ENCODE measurements around the gene GRIK2.

The GRIK2 gene

DNA sequence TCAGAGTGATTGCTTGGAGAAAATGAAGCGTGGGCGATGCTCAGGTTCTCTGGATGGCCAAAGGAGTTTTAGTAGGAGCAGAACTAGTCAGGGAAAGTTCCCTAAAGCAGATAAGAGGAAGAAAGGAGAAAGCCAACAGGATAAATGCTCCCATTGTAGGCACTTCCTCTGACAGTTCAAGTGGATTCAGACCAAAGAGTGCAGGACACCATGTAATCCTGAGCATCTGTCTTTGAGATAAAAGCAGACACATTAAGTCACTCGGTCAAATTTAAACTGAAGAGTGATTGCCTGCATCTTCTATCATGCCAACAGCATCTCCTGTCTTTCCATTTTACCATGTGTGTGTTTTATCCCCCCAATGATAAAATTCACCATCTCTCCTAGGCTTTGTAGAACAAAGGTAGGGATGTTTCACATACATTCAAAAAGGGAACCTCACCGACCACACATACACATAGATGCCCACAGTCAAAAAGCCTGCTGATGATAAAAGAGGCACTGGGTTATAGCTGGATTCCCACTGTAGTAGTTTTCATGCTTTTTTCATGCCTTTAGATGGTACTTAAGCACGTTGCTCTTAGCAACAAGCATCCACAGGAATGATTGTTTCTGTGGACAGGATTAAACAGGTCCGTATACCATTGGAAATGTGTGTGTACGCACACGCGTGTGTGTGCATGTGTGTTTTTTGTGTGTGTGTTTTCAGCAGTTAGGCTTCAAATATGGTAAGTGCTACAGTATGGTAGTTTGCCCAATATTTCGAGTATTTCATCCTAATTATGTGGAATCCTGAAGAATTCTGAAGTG lies 7.0 kb downstream of the GRIK2 start:
- DNase-seq, result no peak

DNA sequence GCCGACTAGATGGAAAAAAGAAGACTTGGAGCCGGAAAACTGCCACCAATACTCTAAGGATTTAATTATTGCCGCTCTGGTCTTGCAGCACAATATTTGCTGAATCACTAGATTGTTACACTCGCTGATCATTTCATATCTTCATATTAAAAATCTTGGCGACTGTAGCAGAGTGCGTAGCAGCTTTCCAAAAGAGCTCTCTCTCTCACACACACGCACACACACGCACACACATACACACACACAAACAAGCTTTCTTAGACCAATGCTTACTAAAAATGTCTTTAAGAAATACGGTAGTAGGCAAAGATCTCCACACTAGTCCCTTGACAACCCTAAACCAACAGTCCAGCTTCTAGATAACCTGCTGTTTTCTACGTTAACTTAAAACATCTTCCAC lies 7.7 kb downstream of the GRIK2 start:
- no peak for DNase-seq

DNA sequence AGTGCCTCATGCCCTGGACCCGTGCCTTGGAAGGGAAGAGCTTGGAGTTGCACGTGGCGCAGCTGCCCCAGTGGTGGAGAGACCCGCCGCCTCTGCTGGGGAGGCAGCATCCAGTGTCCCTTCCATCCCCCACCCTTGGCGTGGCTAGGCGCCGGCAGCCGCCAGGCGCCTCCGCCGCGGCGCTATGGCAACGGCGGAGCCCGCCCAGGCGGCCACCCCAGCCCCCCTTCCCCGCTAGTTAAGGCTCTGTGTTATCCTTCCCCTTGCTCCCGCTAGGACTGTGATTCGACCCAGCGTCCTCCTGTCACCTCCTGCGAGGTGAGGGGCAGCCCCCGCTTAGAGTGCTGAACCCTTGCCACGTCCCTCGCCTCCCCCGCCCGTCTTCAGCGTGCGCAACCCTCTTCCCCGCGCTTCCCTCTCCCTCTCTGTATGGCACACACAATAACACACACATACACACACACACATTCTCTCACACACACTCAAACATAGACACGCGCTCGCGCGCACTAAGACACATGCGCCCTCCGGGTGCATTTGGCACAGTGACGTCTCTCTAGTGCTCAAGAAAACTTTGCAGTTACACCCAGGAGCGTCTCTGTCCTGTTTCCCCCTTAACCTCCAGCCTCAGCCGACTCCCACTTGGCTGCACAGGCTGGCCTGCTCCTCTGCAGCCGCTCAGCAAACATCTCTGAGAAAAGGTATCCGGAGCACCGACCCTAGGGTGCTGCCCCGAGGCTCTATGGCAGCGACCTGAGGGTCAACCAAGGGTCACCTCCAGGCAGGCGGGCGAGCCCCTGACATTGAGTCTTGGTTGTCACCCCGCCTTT lies 8.5 kb downstream of the GRIK2 start:
- DNase-seq, result no peak

DNA sequence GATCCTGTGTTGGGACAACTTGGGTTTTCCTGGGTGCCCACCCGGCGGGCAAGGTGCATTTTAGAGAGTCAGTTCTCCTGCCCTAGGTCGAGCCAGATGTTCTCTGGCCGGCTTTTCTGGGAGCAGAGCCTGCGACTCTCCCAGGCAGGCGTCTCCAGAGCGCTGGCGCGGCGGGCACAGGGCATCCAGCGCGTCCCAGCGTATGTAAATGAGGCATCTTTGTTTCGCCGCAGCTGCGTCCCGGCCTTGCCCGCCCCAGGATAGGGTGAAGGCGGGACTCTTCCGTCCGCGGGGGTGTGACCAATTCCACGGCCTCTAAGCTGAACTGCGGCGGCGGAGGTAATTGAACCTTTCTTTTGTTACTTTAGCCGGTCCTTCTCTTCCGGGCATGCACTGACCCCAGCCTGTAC lies 9.1 kb downstream of the GRIK2 start:
- DNase-seq, result no peak

DNA sequence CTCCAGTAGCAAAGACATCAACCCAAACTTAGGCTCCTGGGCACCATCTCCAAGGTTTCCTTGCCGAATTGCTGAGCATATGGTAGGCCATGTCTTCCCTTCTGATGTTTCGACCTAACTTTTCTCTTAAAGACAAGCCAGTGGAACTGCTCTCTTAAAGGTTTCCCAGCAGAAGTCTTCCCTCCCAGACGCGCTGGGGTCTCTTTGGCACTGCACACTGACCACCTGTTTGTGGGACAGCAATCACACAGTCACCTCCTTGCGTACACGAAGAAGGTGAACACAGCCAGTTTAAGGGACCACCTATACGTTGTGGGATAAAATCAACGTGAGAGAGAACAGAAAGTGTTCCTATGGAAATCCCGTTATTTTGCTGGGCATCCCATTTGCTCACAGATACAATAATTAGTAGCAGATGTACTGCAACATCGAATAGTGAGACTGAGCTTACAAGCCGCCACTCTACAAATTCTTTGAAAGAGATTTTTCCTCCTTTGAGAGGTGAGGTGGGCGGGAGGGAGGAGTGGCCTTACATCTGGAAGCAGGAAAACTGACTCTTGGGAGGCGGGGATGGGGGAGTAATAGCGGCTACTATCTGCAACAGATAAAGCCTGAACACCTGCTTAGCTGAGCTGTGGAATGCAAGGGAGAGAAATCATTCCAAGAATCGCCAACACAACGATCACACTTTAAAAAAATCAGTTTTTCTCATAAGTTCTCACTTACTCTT lies 9.9 kb downstream of the GRIK2 start:
- no peak for DNase-seq

DNA sequence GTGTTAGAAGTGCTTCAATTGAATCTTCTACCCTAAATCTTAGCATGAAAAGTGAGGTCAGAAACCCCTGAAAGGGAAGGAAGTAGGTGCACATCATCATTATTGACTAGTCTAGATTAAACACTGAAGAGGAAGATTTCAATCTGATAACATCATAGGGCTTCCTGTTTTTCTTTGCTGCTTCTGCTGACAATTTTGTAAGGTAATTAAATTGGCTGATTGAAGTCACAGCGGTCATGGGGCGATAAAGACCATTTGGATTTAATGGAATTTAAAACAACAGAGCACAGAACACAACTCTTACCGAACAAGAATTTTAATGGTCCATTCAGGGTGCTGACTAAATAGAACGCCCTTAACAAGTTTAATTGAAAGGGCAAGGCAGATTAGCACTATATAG lies 11.3 kb downstream of the GRIK2 start:
- DNase-seq, result peak; percentile 14

DNA sequence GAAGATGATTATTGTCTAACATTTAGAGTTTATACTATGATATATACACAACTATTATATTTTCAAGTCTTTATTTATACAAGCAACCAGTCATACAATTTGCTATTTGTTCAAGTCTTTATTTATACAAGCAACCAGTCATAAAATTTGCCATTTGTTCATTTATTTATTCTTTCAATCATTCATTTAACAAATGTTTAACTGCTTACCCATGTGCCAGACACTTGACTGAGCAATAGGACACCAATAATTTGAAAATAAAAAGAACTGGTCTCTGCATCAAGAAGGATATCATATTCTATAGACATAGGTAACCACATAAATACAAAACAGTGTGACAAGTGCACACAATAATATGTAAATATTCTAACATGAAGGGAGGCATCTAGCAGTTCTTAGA lies 20.3 kb downstream of the GRIK2 start:
- peak; percentile 56 for DNase-seq

DNA sequence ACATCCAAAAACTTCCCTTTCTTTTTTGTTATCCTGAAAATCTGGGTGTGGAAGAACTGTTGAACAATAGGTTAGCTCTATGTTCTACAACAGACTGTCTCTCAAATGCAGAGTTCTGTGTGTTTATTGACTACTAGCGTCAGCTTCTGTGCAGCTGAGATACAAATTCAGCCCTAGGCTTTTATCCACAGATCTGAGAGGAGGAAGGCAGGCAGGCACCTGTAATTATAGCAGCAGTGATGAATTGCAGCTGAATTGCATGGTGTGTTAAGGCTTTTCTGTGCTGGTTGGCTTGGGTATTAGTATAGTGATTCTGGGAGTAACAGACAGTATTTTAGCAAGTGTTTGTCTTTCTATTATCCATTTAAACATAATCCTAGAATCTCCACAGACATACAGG lies 24.4 kb downstream of the GRIK2 start:
- DNase-seq, result peak; percentile 89

DNA sequence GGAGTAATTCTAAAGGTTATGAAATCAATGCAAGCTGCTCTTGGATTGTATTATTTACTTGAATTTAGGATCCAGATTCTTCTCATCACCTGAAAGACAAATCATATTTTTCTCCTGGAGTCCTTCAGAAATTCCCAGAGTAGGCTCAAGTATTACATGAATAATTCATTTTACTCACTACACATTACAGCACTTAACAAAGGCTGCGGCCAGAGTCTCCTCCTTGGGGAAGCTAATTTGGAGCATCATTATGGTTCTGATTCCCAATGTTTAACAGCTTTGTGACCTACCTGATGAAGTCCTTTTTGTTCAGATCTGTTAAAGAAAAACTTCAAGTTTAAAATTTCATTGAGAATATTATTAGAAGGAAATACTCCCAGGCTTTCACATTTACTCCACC lies 28.7 kb downstream of the GRIK2 start:
- no peak for DNase-seq

DNA sequence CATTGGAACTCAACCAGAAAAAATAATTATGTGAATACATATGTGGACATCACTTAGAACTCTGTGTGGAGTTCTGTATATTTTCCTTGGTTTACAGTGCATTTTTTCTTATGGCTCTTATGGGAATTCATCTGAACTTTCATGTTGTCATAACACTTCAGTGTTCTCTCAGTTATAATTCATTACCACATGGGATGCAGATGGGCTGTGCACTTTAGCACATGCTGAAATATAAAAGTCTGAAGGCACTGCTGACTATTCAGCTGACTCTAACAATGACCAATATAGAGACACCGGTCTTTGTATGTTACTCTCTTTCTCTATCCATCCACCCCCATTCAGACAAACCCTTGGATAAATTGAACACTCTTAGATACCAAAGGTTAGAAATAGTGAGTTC lies 29.3 kb downstream of the GRIK2 start:
- DNase-seq, result no peak

DNA sequence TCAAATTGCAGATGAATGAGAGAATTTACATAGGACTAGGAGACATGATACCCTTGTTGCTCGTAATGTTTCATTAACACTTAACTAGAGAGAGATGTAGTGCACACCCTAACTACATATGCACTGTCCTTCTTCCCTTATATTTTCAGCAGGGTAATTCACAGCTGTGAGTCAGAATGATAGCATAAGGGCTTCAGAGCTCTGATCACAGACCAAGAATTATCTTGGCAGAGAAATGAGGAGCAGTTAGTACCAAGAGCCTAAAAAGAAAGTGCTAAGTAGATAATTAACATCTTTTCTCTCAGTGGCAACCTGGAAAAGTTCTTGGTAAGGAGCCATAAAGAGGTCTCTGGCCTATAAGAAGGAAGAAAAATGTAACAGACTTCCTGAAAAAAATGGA lies 35.8 kb downstream of the GRIK2 start:
- peak; percentile 31 for DNase-seq

DNA sequence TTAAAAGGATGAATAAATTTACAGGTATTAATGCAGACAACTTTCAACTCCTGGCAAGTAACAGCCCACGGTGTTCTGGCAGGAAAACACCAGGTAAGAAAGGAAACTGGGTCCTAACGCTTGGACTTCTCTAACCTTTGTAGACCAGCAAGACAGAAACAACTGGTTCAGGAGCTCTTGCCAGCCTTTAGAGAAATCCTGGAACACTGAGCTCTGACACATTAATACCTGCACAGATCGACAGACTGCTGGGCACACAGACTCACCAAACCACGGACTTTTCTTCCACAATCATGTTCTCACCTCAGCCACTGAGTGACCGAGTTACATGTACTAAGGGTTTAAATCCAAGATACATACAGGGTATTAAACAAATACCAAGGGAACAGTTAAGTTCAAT lies 36.3 kb downstream of the GRIK2 start:
- DNase-seq, result no peak

DNA sequence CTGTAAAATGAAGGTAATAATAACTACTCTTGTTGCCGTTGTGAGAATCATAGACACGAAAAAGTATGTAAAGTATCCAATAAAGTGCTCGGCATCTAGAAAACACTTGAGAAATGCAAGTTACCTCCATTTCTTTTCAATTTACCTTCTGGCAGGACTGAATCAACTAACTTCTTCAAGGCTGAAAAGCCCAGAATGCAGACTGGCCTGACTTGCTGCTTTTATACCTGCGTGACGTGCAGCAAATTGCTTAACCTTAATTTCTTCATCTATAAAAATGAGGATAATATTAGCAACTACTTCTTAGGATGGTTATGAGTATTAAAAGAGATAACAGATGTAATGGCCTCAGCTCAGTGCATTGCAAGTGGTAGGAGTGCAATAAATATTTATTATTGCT lies 39.6 kb downstream of the GRIK2 start:
- no peak for DNase-seq

DNA sequence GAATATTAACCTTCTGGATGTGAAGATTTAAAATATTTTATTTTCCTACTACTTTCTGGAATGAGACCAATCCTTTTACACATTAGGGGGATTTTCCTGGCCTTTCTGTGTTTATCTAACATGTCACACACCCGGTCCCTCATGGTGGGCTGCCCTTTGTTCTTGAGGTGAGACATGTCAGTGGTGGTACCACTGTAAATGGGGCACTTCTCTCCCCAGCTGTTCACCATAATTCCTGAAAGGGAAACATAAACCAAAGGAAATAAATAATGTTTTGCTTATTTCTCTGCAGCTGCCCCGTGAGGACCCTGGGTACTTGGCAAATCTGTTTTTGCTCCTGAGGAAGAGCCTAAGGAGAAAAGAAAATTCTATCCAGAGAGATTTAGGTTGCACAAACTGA lies 41.1 kb downstream of the GRIK2 start:
- DNase-seq, result no peak

DNA sequence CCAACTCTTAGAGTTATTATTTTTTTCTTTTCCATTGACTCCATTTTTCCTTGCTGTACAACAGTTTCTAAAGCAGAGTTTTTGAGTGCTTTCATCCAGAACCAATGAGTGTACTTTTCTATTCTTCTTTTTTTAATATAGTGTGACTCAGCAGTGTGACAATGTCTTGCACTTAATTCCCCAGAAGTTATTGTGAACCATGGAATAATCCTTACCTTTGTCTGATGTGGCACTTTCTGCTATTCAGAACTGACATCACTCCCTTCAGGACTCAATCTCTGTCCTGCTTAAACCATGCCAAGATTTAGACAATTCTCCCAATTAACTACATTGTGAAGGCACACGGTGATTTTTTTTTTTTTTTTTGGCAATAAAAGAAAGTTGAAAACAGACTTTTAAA lies 41.5 kb downstream of the GRIK2 start:
- DNase-seq, result no peak

DNA sequence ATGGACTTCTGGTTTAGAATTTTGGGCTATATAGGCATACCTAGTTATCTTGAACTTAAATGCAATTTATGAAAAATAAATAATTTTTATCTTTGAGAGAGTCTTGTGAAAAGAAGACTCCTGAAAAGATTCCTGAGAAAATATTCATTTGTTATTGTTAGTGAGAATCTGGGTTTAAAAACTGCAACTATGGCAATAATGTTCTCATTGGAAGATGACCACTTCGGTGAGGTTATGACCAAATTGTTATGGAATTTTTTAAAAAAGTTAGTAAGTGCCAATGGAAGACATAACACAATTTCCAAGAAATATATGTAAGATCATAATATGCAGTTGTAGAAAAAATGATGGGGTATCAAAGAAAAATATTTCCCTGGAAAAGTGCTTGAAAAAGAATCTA lies 46.3 kb downstream of the GRIK2 start:
- no peak for DNase-seq

DNA sequence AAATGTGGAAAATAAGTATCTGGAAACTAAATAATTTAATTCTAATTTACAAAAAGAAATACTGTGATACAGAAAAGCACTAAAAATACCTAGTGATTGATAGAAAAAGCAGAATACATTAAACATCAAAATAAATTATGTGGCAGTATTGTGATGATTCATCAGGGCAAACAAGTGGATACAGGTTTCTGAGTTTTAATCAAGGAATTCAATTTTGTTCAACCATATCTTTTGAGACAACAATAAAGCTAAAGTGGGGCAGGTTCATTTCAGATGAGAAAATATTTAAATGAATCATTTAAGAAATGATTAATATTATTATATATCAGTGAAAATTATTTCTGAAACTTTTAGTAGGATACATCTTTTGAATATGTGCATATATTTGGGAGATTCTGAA lies 49.8 kb downstream of the GRIK2 start:
- DNase-seq, result no peak

DNA sequence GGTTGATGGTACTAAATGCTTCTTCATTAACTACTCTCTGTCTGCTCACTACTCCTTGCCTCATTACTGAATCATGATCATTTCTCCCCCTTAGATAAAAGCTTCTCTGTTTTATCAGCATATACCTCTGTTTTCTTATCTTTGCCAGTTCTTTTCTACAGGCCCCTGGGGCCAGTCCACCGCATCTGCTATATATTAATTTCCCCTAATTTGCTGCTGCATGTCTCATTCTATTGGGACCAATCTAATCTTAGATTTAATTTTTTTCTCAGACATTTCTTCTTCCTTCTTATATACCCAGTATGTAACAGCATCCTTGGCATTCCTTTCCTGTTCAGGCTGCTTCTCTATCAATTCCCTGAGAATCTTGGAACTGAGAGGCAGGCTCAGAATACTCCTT lies 51.2 kb downstream of the GRIK2 start:
- no peak for DNase-seq

DNA sequence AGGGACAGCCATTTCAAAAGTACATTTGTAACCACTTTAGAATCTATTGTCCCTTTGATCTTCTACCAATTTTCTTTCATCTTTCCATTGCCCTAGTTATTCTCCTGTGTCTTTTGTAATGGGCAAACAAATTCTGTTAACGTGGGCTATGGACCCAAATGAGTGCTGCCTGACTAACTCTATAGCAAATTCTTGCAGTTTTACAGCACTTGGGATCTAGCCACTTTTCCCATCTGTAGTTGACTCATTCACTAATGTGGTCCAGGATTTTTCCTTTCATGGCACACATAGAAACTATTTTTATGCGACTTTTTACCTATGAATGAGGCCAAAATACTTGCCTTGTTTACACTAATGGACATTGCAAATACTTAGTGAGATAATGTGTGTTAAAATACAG lies 52.0 kb downstream of the GRIK2 start:
- no peak for DNase-seq

DNA sequence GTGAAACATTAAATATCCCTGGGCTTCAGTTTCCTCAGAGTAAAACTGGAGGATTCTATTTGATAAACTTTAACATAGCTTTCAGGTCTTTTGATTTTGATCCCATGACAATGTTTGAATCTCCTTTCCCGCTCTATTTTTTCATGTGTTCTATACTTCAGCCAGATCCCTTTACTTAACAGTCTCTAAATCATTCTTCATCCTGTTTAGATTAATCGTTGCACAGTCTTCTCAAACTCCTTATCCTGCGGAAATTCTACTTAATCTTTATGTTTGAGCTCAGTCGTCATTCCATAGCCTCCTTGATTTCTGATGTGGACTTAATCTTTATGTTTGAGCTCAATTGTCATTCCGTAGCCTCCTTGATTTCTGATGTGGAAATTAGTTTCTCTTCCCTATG lies 57.4 kb downstream of the GRIK2 start:
- no peak for DNase-seq

DNA sequence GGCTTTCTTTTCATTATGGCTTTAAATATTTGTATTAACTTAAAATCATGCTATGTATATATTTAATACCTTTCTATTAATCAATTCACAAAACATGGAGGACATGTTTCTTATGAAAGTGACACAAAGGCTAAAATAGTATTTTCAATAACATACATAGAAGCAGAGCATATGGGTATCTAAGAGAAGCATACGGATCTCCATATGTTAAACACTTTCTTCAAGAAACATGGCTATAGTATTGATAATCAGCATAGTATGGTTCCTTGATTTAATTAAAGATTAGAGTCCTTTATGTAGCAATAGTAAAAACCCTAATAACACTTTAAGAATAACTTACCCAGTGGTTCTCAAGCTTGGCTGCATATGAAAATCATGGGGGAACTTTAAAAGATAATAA lies 58.5 kb downstream of the GRIK2 start:
- no peak for DNase-seq

DNA sequence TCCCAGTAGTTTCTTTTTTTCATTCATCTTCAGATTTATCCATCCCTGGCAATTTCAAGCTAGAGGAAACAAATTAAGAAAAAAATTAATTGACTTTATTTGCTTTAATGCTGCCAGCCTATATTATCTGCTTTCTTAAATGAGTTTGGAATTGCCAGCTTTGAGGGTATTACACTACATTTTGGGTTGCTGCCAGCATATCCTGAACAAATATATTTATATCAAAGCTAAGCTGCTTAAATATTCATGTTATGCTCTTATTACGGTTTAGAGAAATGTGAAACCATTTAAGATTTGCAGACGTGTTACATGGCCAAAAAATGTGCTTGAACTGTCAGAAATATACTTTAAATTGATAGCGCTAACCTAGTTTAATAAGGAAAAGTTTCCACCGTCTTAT lies 59.7 kb downstream of the GRIK2 start:
- no peak for DNase-seq

DNA sequence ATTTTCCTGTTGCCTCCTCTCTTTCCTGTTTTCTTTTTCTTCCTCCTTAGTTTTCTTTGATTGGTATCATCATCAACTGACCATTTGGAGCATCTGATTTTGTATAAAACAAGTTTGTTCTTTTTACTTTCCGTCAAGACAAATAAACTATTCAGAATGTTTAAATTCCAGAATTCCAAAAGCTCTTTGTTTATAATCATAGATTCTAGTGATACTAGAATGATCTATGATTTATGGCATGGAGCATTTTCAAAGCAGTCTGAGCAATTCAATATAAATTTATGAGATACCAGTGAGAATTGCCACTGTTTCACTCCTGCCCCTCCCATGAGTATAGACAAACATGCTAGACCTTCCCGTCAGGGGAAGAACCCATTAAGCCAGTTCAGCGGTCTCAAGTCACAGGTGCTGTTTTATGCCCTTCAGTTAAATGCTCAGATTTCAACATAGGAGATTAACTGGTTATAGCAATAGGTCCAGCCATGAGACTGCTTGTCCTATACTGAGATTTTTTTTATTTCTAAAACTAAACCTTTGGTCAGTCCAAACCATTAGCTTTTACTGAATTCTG lies 60.7 kb downstream of the GRIK2 start:
- peak; percentile 37 for DNase-seq
